ENCODE results near the gene NKAPL. TPM values are rescaled to one million over a fixed set of nuclear protein-coding genes. Genes with fewer than 3 reads are reported as not detected.

Gene NKAPL
- total and polyA plus RNA-seq, 2 of the 13 experiments (the other 11 are each of a cell fraction or from before 2014, with no cell fraction given): not detected

GRCh38 chr6:28277746-28278145 lies 18.6 kb downstream of the NKAPL start:
- H3K4me1 ChIP-seq (ENCODE audit: insufficient read depth, low read length): peaks cover 9% of the 10 kb centered on the region
- DNase-seq (ENCODE audit: low spot score): no peak
- TF ChIP-seq EED (CRISPR knock-in tag; IDR thresholded peaks at IDR 0.05): no peak
- no peak for TF ChIP-seq TMF1 (CRISPR knock-in tag; IDR thresholded peaks at IDR 0.05; ENCODE audit: low read depth)
- no peak for TF ChIP-seq ZNF564 (CRISPR knock-in tag; IDR thresholded peaks at IDR 0.05)
- no peak for TF ChIP-seq ZNF496 (CRISPR knock-in tag; IDR thresholded peaks at IDR 0.05; ENCODE audit: insufficient replicate concordance)
- no peak for TF ChIP-seq DMTF1 (CRISPR knock-in tag; IDR thresholded peaks at IDR 0.05)
- TF ChIP-seq MTA3 (CRISPR knock-in tag; IDR thresholded peaks at IDR 0.05): no peak
- TF ChIP-seq ZNF563 (CRISPR knock-in tag; IDR thresholded peaks at IDR 0.05): no peak
- TF ChIP-seq TBL1XR1 (IDR thresholded peaks at IDR 0.05; ENCODE audit: borderline replicate concordance, low read length, partially characterized antibody): no peak
- no peak for TF ChIP-seq ZNF615 (CRISPR knock-in tag; IDR thresholded peaks at IDR 0.05; ENCODE audit: borderline replicate concordance)
- TF ChIP-seq ZNF7 (CRISPR knock-in tag; IDR thresholded peaks at IDR 0.05): no peak
- no peak for TF ChIP-seq USF2 (IDR thresholded peaks at IDR 0.05; ENCODE audit: low read depth, low read length)
- no peak for TF ChIP-seq USF2 (CRISPR knock-in tag; IDR thresholded peaks at IDR 0.05; ENCODE audit: borderline replicate concordance)
- TF ChIP-seq ZNF33B (CRISPR knock-in tag; IDR thresholded peaks at IDR 0.05): no peak
- TF ChIP-seq NFYB (CRISPR knock-in tag; IDR thresholded peaks at IDR 0.05): no peak
- TF ChIP-seq DBP (CRISPR knock-in tag; IDR thresholded peaks at IDR 0.05; ENCODE audit: not compliant biosample characterization): no peak
- no peak overlapping the region for H3K4me2 ChIP-seq (ENCODE audit: low read depth, low read length)
- ChIA-PET CTCF (ENCODE audit: low intra/inter-chr PET ratio, low total read pairs) (no interaction called here), POLR2A (interaction anchor here (1.8 kb wide), 1 partner anchor 11 kb away, joined by 7 read pairs; the partner anchor contains the start of gene ZSCAN26)
- no peak overlapping the region for H3K9ac ChIP-seq (ENCODE audit: insufficient read depth, low read depth, low read length)
- H4K20me1 ChIP-seq (ENCODE audit: insufficient read depth, low read length): no peaks in the 10 kb centered on the region
- H3K4me3 ChIP-seq (replicated peaks in 1 of 3; ENCODE audit: insufficient read depth in 1 of 3, low read depth in 2 of 3, low read length in 3 of 3): no peak overlapping the region
- peaks cover 5% of the 10 kb centered on the region for H3K79me2 ChIP-seq (ENCODE audit: insufficient read depth, low read length)
- H2AFZ ChIP-seq (ENCODE audit: low read length): no peak overlapping the region
- H3K27me3 ChIP-seq (ENCODE audit: control insufficient read depth in 1 of 2, insufficient read depth in 2 of 2, low read length in 2 of 2): no peaks in the 10 kb centered on the region; a peak in 1 of 5 replicates
- BruUV-seq (replicated peaks): no TSS peak
- WGBS (ENCODE audit: low lambda C conversion rate): 78% methylated on average over 3 of the region's 3 CpGs
- H3K36me3 ChIP-seq (replicated peaks in 1 of 2; ENCODE audit: control insufficient read depth in 1 of 2, insufficient read depth in 2 of 2, low read length in 2 of 2): peaks cover 5 to 45% of the 10 kb centered on the region in 2 experiments; a peak in 4 of 5 replicates
- in situ Hi-C loops (cut with HindIII; ENCODE audit: extremely low pct_ligation_motif_present, low pct_unique_long_range_greater_than_20kb): no loop called here
- intact Hi-C loops (cut with micrococcal nuclease; ENCODE audit: unreplicated experiment): no loop called here
- ATAC-seq: no peak
- FAIRE-seq: no peak
- H3K27ac ChIP-seq (ENCODE audit: extremely low read length, insufficient read depth, low read length): no peak overlapping the region
- H3K9me3 ChIP-seq (ENCODE audit: low read length): no peaks in the 10 kb centered on the region

Measured in HepG2 (cell line).